OCI-LY7 (cell line): ENCODE data around the gene SYNPO2. TPM values are rescaled to one million over a fixed set of nuclear protein-coding genes. Genes with fewer than 3 reads are reported as not detected.

ENCODE experiments used
- BruUV-seq: library from RNA; stranded (reverse); fragments of 400-500 nt; replicated peaks from 2 replicates; lab custom pipeline; 2021; lab: Mats Ljungman, UMichigan
- CTCF ChIA-PET: fragments of 300-600 bp; sonication (Branson Sonifier 250); formaldehyde crosslinking; loops from one replicate; lab custom pipeline; 2022; ENCODE audit warnings: antibody characterized with exemption; ENCODE audit not compliant: unreplicated experiment; lab: Charles Lee
- POLR2A ChIA-PET: fragments of 300-600 bp; sonication (Branson Sonifier 250); formaldehyde crosslinking; loops from one replicate; lab custom pipeline; 2022; ENCODE audit warnings: antibody characterized with exemption; lab: Charles Lee
- DNase-seq: peaks from one replicate; pipeline ENCODE4 v3.0.0-alpha.2; 2015; ENCODE audit warnings: low spot score
- H2AFZ ChIP-seq: fragments of 200-600 bp; sonication (generic), shearing (Covaris generic); 2 replicates; pipeline ENCODE4 v1.6.1; 2014; ENCODE audit warnings: mild to moderate bottlenecking, antibody characterized with exemption, low read length, moderate library complexity
- H3K27ac ChIP-seq: fragments of 200-600 bp; sonication (generic); 2 replicates; pipeline ENCODE4 v1.5.1; 2014; ENCODE audit warnings: mixed run types, low read depth, mild to moderate bottlenecking, moderate library complexity, low read length, inconsistent platforms; ENCODE audit not compliant: poor library complexity, severe bottlenecking
- H3K36me3 ChIP-seq: fragments of 200-600 bp; sonication (generic); 2 replicates; pipeline ENCODE4 v1.6.1; 2014; ENCODE audit warnings: mild to moderate bottlenecking, antibody characterized with exemption, low read length, moderate library complexity, mixed read lengths; ENCODE audit not compliant: insufficient read depth
- H3K4me1 ChIP-seq: fragments of 200-600 bp; sonication (generic); 2 replicates; pipeline ENCODE4 v1.5.1; 2014; ENCODE audit warnings: mild to moderate bottlenecking, low read length; ENCODE audit not compliant: insufficient read depth, poor library complexity, severe bottlenecking
- H3K4me2 ChIP-seq: fragments of 200-600 bp; sonication (generic); 2 replicates; pipeline ENCODE4 v1.6.1; 2014; ENCODE audit warnings: mild to moderate bottlenecking, low read length
- H3K4me3 ChIP-seq: fragments of 200-600 bp; sonication (generic); 2 replicates; pipeline ENCODE4 v1.5.1; 2014; ENCODE audit warnings: mild to moderate bottlenecking, low read depth, low read length; ENCODE audit not compliant: poor library complexity, severe bottlenecking
- H3K79me2 ChIP-seq: fragments of 200-600 bp; sonication (generic); 2 replicates; pipeline ENCODE4 v1.6.1; 2016; ENCODE audit warnings: low read depth, mild to moderate bottlenecking, low read length, moderate library complexity, mixed read lengths; ENCODE audit not compliant: insufficient read depth
- H3K9me2 ChIP-seq: fragments of 200-600 bp; sonication (generic); 2 replicates; pipeline ENCODE4 v1.6.1; 2016; ENCODE audit warnings: mild to moderate bottlenecking, low read length, mixed read lengths; ENCODE audit not compliant: insufficient read depth
- H3K9me3 ChIP-seq: fragments of 200-600 bp; sonication (generic); 2 replicates; pipeline ENCODE4 v1.6.1; 2014; ENCODE audit warnings: mild to moderate bottlenecking, mixed run types, low read length, mixed read lengths
- H4K20me1 ChIP-seq: fragments of 200-600 bp; sonication (generic); 2 replicates; pipeline ENCODE4 v1.6.1; 2014; ENCODE audit warnings: mild to moderate bottlenecking, antibody characterized with exemption, low read length, moderate library complexity, mixed read lengths; ENCODE audit not compliant: insufficient read depth
- EZH2phosphoT487 ChIP-seq: fragments of 200-600 bp; sonication (generic); IDR thresholded peaks from 2 replicates; pipeline ENCODE4 v1.6.1; 2018; ENCODE audit warnings: low read depth, borderline replicate concordance, mild to moderate bottlenecking, mixed run types, antibody characterized with exemption, low read length, moderate library complexity, mixed read lengths
- intact Hi-C: fragments of 100-400 bp; cut with micrococcal nuclease; formaldehyde crosslinking; loops from one replicate; pipeline ENCODE4 v1.10.0; 2022; ENCODE audit not compliant: unreplicated experiment
- total RNA-seq, 2 experiments: library from RNA; depleted of rRNA in 1 of 2; stranded (reverse); fragments of >200 nt in 1 of 2; shearing (Covaris generic) in 1 of 2; gene quantifications; 2 replicates each; pipeline ENCODE4 v1.2.3, GENCODE V29; 2014 to 2022
- TF ChIP-seq, protein P1 (sequence below): fragments of 200-600 bp; sonication (generic); conservative IDR thresholded peaks from 2 replicates; pipeline ENCODE4 v1.5.1; 2014; ENCODE audit warnings: mild to moderate bottlenecking, antibody characterized with exemption, low read length, moderate library complexity, mixed read lengths

The SYNPO2 gene
- total RNA-seq, 2 experiments from 2014 or later = 0.11 to 0.19 TPM

DNA sequence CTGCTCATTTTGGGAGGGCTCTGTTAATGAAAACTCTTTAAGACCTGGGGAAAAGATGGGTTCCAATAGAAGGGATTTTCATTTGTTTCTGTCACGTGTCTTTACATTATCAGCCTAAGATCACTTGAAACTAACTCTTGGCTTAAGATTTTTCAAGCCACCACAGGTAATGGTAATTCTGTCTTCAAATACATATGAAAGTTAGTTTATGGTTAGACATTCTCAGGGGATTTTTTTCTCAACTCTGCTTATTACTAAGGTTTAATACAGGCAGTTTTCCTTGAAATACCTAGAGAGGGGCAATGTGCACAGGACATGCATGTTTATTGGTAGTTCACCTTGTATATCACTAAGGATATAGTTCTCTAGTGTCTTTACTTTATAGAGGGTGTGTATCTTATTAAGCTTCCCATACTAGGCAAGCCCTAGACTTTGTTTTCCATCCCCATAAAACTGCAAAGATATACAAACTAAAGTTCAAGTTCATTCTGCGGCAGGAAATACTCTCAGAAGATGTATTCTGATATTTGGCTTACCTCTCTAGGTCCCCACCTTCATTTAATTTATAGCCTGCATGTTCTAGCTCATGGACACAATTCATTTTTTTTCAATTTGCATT is 208.7 kb downstream of the SYNPO2 start:
- CTCF ChIA-PET = no interaction called here
- BruUV-seq = no TSS peak
- Histone ChIP-seq H3K79me2 (no peaks in the 10 kb centered on the region), H3K4me3 (no peak overlapping the region), H3K9me2 (no peaks in the 10 kb centered on the region), H3K36me3 (no peaks in the 10 kb centered on the region), H2AFZ (no peak overlapping the region), H3K9me3 (no peaks in the 10 kb centered on the region), H4K20me1 (no peaks in the 10 kb centered on the region), H3K27ac (no peak overlapping the region), H3K4me2 (no peak overlapping the region), H3K4me1 (no peaks in the 10 kb centered on the region)
- POLR2A ChIA-PET = no interaction called here
- no peak for DNase-seq
- TF ChIP-seq EZH2phosphoT487 = no peak
- TF ChIP-seq, protein P1, sequence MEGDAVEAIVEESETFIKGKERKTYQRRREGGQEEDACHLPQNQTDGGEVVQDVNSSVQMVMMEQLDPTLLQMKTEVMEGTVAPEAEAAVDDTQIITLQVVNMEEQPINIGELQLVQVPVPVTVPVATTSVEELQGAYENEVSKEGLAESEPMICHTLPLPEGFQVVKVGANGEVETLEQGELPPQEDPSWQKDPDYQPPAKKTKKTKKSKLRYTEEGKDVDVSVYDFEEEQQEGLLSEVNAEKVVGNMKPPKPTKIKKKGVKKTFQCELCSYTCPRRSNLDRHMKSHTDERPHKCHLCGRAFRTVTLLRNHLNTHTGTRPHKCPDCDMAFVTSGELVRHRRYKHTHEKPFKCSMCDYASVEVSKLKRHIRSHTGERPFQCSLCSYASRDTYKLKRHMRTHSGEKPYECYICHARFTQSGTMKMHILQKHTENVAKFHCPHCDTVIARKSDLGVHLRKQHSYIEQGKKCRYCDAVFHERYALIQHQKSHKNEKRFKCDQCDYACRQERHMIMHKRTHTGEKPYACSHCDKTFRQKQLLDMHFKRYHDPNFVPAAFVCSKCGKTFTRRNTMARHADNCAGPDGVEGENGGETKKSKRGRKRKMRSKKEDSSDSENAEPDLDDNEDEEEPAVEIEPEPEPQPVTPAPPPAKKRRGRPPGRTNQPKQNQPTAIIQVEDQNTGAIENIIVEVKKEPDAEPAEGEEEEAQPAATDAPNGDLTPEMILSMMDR = no peak
- intact Hi-C loops = no loop called here

DNA sequence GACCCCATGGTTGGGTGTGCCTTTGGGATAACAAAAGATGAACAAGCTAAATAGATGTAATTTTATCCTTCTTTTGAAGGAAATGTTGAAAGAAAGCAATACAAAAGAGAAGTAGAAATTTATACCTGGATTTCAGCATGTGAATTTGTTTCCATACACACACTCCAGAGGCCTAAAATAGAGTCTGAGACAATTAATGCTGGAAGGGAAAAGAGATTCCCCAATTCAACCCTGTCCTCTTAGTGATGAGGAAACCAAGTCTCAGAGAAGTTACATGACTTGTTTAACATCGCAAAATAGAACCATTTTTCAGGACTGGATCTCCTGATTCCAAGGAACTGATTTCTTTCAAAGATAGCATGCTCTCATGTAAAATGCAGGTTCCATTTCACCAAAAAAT is 209.7 kb downstream of the SYNPO2 start:
- no peak overlapping the region for H2AFZ ChIP-seq
- no peaks in the 10 kb centered on the region for H4K20me1 ChIP-seq

DNA sequence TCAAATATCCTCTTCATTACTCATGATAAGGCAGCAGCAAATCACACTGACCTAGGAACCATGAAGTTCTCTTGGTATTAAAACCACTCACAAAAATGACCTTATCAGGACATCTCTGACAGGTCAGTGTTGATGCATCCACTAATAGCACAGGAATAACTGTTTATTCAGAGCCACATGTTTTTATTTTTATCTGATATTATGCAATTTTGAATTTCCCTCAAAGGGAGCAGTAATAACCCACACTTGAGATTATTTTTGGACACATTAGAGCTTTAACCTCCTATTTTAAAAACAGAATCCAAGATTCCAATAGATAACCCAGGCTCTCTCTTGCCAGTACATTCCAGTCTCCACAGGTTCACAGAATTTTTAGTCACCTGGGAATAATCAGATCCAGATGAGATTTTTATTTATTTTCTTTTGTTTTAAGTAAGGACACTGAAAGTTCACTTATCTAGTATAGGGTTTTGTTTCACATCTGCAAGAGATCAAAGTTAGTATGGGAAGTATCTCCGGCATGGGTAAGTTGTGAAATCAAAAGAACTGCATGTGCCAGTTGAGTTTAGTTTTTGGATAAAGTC is 210.7 kb downstream of the SYNPO2 start:
- Histone ChIP-seq H4K20me1 (no peaks in the 10 kb centered on the region), H2AFZ (no peak overlapping the region), H3K4me1 (no peaks in the 10 kb centered on the region), H3K27ac (no peak overlapping the region), H3K9me2 (no peaks in the 10 kb centered on the region), H3K4me2 (no peak overlapping the region), H3K79me2 (no peaks in the 10 kb centered on the region), H3K4me3 (no peak overlapping the region), H3K9me3 (no peaks in the 10 kb centered on the region), H3K36me3 (no peaks in the 10 kb centered on the region)
- intact Hi-C loops = no loop called here
- TF ChIP-seq, protein P1 = no peak
- TF ChIP-seq EZH2phosphoT487 = no peak
- ChIA-PET CTCF (no interaction called here), POLR2A (no interaction called here)
- BruUV-seq = no TSS peak
- DNase-seq = no peak

More for the DNA sequence above, 209.7 kb downstream of the SYNPO2 start:
- Histone ChIP-seq H3K9me3 (no peaks in the 10 kb centered on the region), H3K79me2 (no peaks in the 10 kb centered on the region), H3K4me2 (no peak overlapping the region), H3K9me2 (no peaks in the 10 kb centered on the region), H3K4me3 (no peak overlapping the region), H3K27ac (no peak overlapping the region), H3K36me3 (no peaks in the 10 kb centered on the region), H3K4me1 (no peaks in the 10 kb centered on the region)
- ChIA-PET CTCF (no interaction called here), POLR2A (no interaction called here)
- TF ChIP-seq EZH2phosphoT487 = no peak
- TF ChIP-seq, protein P1 = no peak
- no TSS peak for BruUV-seq
- intact Hi-C loops = no loop called here
- no peak for DNase-seq
